Ascending aorta (tissue), 2 donors: ENCODE data around the gene HMCES. TPM values are rescaled to one million over a fixed set of nuclear protein-coding genes. Genes with fewer than 3 reads are reported as not detected.
"Not testable (repeated sequence)": the region's sequence is repeated elsewhere in the genome, so short reads cannot be mapped to it uniquely, and the experiment has no call there.

ENCODE experiments used
- DNase-seq, 2 donors: peaks; one replicate each; pipeline ENCODE4 v3.0.0-alpha.2; 2019; ENCODE audit warnings: low spot score in 2 of 2
- H3K27ac ChIP-seq, 2 donors: fragments of 200-600 bp; sonication (generic); one replicate each; pipeline ENCODE4 v1.5.1; 2016 to 2017; ENCODE audit warnings: mild to moderate bottlenecking in 1 of 2
- H3K27me3 ChIP-seq: fragments of 200-600 bp; sonication (generic); one replicate; pipeline ENCODE4 v1.5.1; 2017
- H3K36me3 ChIP-seq, 2 donors: fragments of 200-600 bp; sonication (generic); one replicate each; pipeline ENCODE4 v1.5.1; 2016
- H3K4me1 ChIP-seq, 2 donors: fragments of 200-600 bp; sonication (generic); one replicate each; pipeline ENCODE4 v1.5.1; 2016 to 2017; ENCODE audit warnings: mild to moderate bottlenecking in 1 of 2
- H3K4me3 ChIP-seq, 2 donors: fragments of 200-600 bp; sonication (generic); one replicate each; pipeline ENCODE4 v1.5.1; 2016 to 2017; ENCODE audit warnings: mild to moderate bottlenecking in 1 of 2
- H3K9me3 ChIP-seq, 2 donors: fragments of 200-600 bp; sonication (generic); one replicate each; pipeline ENCODE4 v1.5.1; 2016
- intact Hi-C: fragments of 100-400 bp; cut with DNase I; formaldehyde crosslinking; loops from one replicate; pipeline ENCODE4 v1.15.1; 2023
- total RNA-seq: library from RNA; depleted of rRNA; stranded (reverse); fragments of >200 nt; gene quantifications from one replicate; pipeline ENCODE4 v1.1.0, GENCODE V29; 2016
- TF ChIP-seq, protein P1 (sequence below), 3 experiments: fragments of 200-600 bp in 2 of 3; fragments of 450-650 bp in 1 of 3; sonication (generic) in 2 of 3; IDR thresholded peaks; one replicate each; pipeline ENCODE4 v1.5.1; 2016 to 2019; ENCODE audit warnings: antibody characterized with exemption in 3 of 3, mild to moderate bottlenecking in 1 of 3, moderate library complexity in 1 of 3

HMCES gene
- total RNA-seq, 1 donor from 2014 or later, result 11.2 TPM

DNA sequence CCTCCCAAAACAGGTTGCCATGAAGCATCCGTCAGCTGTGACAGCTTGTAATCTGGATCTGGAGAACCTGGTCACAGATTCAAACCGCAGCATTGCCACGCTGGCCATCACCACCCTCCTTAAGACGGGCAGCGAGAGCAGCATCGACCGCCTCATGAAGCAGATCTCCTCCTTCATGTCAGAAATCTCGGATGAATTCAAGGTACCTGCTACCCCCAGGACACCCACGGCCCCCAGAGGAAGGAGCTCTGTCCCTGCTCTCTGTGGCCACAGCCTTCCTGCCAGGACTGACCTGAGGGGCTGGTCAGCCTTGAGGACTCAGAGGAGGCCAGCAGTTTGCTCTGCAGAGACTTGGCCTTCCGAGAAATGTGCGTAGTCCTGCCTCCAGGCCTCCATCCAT, 18.1 kb upstream of the HMCES start:
- Histone ChIP-seq H3K27me3 (no peaks in the 10 kb centered on the region), H3K36me3 (peaks cover 98 to 99% of the 10 kb centered on the region in 2 donors), H3K4me3 (no peak overlapping the region), H3K4me1 (no peaks in the 10 kb centered on the region), H3K9me3 (no peaks in the 10 kb centered on the region), H3K27ac (no peak overlapping the region)
- DNase-seq, result no peak
- TF ChIP-seq, protein P1, sequence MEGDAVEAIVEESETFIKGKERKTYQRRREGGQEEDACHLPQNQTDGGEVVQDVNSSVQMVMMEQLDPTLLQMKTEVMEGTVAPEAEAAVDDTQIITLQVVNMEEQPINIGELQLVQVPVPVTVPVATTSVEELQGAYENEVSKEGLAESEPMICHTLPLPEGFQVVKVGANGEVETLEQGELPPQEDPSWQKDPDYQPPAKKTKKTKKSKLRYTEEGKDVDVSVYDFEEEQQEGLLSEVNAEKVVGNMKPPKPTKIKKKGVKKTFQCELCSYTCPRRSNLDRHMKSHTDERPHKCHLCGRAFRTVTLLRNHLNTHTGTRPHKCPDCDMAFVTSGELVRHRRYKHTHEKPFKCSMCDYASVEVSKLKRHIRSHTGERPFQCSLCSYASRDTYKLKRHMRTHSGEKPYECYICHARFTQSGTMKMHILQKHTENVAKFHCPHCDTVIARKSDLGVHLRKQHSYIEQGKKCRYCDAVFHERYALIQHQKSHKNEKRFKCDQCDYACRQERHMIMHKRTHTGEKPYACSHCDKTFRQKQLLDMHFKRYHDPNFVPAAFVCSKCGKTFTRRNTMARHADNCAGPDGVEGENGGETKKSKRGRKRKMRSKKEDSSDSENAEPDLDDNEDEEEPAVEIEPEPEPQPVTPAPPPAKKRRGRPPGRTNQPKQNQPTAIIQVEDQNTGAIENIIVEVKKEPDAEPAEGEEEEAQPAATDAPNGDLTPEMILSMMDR (IDR thresholded peaks at IDR 0.05), result no peak
- intact Hi-C loops, result no loop called here

GRCh38 chr3:129261894-129262293, 16.8 kb upstream of the HMCES start:
- Histone ChIP-seq H3K27me3 (no peaks in the 10 kb centered on the region), H3K4me1 (no peaks in the 10 kb centered on the region), H3K9me3 (no peaks in the 10 kb centered on the region), H3K36me3 (peaks cover 98 to 99% of the 10 kb centered on the region in 2 donors), H3K27ac (no peak overlapping the region), H3K4me3 (no peak overlapping the region)
- TF ChIP-seq, protein P1 (IDR thresholded peaks at IDR 0.05), result no peak
- intact Hi-C loops, result no loop called here
- DNase-seq, result no peak

- no peak for DNase-seq
- Histone ChIP-seq H3K36me3 (peaks cover 98 to 99% of the 10 kb centered on the region in 2 donors), H3K9me3 (no peaks in the 10 kb centered on the region), H3K27ac (no peak overlapping the region), H3K4me3 (no peak overlapping the region), H3K27me3 (no peaks in the 10 kb centered on the region), H3K4me1 (no peaks in the 10 kb centered on the region)
- TF ChIP-seq, protein P1 (IDR thresholded peaks at IDR 0.05), result no peak
- intact Hi-C loops, result no loop called here
Measured at GRCh38 chr3:129263161-129263910, 15.3 kb upstream of the HMCES start.

GRCh38 chr3:129264994-129265393, 13.7 kb upstream of the HMCES start:
- H3K4me1 ChIP-seq, DNase-seq, H3K4me3 ChIP-seq, H3K27ac ChIP-seq, H3K27me3 ChIP-seq, intact Hi-C loops, H3K9me3 ChIP-seq: not testable (repeated sequence)
- H3K36me3 ChIP-seq, result peaks cover 99 to 100% of the 10 kb centered on the region in 2 donors

DNA sequence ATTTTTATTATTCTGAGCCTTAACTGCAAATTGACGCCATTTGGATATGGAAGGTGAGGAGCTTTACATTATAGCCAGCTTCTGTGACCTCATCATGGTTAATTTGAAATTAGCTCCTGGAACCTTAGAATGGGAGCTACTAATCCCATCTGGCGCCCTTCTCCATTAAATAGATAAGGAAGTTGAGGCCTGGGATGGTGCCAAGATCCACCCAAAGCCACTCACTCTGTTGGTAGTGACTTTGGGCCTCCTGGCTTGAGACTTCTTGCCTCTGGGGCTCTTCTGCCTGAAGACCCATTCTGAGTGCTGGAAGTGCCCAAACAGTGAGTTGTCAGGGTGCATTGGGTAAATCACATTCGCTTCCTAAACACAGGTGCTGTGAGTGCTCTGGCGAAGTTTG, 12.0 kb upstream of the HMCES start:
- H3K9me3 ChIP-seq, result no peaks in the 10 kb centered on the region
- peaks cover 95 to 98% of the 10 kb centered on the region in 2 donors for H3K36me3 ChIP-seq
- intact Hi-C loops, result no loop called here
- H3K27ac ChIP-seq, result no peak overlapping the region
- no peaks in the 10 kb centered on the region for H3K4me1 ChIP-seq
- DNase-seq, result no peak
- H3K4me3 ChIP-seq, result no peak overlapping the region
- H3K27me3 ChIP-seq, result no peaks in the 10 kb centered on the region
- TF ChIP-seq, protein P1 (IDR thresholded peaks at IDR 0.05), result no peak

DNA sequence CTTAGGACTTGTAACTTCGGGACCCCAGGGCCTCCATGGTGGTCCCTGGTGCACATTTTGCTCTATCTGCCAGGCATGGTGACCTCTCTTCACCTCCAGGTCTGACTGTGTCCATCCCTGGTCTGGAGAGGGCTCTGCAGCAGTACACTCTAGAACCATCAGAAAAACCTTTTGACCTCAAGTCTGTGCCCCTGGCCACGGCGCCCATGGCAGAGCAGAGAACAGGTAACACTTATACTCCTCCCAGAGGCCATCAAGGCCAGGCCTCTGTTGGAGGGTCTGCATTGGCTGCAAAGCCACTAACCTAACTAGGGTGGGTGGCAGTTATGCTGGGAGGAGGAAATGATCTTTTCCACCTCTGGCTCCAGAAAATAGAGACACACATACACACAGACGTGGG, 10.3 kb upstream of the HMCES start:
- peaks cover 95 to 98% of the 10 kb centered on the region in 2 donors for H3K36me3 ChIP-seq
- no peak for DNase-seq

More for the DNA sequence above, 10.3 kb upstream of the HMCES start:
- Histone ChIP-seq H3K9me3 (no peaks in the 10 kb centered on the region), H3K27me3 (no peaks in the 10 kb centered on the region), H3K27ac (no peak overlapping the region), H3K4me3 (no peak overlapping the region), H3K4me1 (no peaks in the 10 kb centered on the region)
- TF ChIP-seq, protein P1 (IDR thresholded peaks at IDR 0.05), result no peak
- intact Hi-C loops, result no loop called here
